Activated T-cell treated with anti-CD3 and anti-CD28 coated beads for 1 hour (primary cell): ENCODE measurements around the gene DOCK2.
"Not testable (repeated sequence)": the region's sequence is repeated elsewhere in the genome, so short reads cannot be mapped to it uniquely, and the experiment has no call there.

Experiments
- DNase-seq: peaks from one replicate; pipeline ENCODE4 v3.0.0-alpha.2; 2020; ENCODE audit warnings: low read depth

DOCK2 gene

DNA sequence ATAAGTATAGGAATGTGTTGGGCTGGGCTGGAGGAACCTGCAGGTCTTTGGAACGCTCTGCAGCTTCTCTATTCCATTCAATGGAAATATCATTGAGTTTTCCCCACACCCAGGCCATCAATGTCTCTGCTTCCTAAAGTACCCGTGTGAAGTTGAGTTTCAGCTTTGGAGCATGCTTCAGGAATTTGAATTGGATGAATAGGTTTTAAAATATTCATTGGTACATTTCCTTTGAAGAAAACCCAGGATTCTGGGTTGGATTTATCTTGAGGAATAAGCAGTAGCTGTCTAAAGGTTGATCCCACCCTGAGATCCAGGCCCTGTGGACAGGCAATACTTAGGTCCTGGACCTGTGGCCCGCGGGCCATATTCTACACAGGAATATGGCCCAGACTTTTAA lies 306.0 kb downstream of the DOCK2 start:
- no peak for DNase-seq

DNA sequence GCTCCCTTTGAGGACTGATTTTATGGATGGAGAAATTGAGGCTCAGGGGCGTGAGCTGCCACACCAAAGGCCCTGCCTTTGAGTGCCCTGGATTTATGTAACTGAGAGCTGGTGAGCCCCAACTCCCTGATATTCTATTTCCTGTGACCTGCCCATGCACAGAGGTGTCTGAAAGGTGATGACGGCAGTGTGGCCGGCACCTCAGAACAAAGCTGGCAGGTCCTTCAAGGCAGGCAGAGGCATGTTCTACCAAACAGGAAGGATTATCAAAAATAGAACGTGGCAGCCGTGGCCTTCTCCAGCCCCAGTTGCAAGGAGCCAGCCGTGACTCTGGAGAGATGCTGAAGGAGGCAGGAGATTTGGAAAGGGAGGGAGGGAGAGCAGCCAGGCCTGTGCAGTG lies 307.0 kb downstream of the DOCK2 start:
- no peak for DNase-seq

- no peak for DNase-seq
Measured at GRCh38 chr5:169944922-169945680, 308.0 kb downstream of the DOCK2 start.

DNA sequence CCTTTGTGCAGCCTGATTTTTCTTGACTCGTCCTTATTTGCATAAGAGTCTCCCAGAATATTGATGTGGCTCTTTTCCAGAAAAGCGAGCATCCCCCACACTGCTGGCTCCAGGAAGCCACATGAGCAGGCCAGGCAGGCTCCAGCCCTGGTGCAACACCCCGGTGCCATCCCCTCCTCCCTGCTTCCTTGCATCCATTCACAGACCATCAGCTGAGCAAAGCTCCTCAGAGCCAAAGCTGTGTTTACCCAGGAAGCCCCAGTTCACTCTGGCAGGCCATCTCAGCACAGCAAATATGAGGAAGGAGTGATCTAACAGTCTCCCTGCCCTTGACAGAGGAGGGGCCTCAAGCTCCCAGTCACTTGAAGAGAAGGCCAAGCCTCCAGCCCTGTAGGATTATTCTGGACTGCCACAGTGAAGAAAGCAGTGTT lies 308.8 kb downstream of the DOCK2 start:
- DNase-seq = no peak

GRCh38 chr5:169946743-169947295 lies 309.7 kb downstream of the DOCK2 start:
- no peak for DNase-seq

DNA sequence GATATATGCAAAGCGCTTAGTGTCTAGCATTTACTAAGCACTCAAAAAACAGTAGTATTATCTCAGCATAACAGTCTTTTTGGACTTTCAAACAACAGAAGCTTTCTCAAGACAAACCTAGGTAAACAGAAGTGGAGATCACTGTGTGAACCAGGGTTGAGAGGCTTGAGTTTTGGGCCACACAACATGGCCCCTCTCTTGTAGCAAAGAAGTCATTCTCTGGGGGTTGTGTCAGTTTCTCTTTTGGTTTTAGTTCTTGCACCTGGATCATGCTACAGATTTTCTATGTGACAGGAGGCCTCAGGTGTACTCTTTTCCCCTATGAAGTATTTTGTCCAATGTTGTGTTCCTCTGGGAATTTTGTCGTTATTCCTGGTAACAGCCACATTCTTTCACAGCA lies 313.3 kb downstream of the DOCK2 start:
- no peak for DNase-seq

- DNase-seq = not testable (repeated sequence)
Measured at GRCh38 chr5:169953196-169953595, 316.1 kb downstream of the DOCK2 start.

DNA sequence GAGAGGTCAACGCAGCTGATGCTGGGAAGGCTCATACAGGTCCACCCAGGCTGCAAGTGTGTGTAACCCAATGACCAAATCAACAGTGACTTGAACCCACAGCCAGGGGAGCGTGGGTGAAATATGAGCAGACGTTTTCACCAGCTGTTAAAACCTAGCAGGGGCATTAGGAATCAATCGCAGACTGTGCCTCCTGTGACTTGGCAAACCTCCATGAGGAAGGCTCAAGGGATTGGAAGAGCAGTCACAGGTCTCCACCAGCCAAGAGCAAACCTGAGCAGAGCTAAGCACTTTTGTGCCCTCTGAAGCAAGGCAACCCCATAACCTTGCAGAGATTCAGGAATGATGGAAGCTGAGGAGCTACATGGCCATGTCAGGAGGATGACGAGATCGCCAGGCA lies 317.7 kb downstream of the DOCK2 start:
- no peak for DNase-seq

GRCh38 chr5:169956126-169956525 lies 319.1 kb downstream of the DOCK2 start:
- DNase-seq = no peak

DNA sequence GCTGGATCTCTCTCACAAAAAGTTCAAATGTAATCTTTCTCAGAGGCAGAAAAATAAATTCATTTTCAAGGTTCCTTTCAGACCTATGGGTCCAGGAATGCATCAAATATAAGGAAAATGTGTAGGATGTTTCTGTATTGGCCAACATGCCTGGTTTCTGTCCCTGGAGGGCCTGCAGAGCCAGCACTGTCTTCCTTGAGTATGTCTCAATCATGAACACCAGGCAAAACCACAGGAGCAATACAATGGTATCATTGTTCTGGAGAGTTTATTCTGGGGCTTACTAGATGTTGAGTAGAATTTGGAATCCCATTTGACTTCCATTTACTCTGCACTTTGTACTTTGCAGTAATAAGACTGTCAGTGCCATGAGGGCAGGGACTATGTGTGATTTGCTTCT lies 319.7 kb downstream of the DOCK2 start:
- no peak for DNase-seq

DNA sequence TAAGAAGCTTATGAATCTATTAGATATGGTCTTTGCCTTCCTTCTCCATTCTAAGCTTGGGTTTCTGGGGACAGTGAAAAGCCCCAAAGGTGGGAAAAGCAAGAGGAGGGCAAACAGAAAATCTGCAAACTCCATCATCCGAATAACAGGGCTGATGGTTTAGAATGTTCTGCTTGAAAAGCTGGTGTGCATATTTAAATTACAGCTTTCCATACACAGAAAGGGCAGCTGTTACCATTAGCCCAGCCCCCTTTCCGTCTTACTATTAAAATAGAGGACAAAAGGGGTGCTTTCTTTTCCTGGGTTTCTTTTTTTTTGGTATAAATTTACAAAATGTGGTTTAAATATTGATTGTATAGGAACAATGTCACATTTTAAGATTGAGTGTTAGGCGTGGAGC lies 321.2 kb downstream of the DOCK2 start:
- no peak for DNase-seq

DNA sequence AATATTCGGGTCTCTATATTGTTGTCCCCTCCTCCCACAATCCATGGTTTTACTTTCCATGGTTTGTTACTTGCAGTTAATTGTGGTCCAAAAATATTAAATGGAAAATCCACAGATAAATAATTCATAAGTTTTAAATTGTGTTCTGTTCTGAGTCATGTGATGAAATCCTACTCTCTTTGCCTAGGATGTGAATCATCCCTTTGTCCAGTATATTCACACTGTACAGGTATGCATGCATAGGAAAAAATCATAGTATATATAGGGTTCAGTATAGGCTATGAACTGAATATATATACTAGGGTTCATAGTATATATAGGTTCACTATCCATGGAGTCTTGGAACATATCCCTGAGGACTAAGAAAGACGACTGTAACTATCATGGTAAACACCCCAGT lies 323.6 kb downstream of the DOCK2 start:
- no peak for DNase-seq

DNA sequence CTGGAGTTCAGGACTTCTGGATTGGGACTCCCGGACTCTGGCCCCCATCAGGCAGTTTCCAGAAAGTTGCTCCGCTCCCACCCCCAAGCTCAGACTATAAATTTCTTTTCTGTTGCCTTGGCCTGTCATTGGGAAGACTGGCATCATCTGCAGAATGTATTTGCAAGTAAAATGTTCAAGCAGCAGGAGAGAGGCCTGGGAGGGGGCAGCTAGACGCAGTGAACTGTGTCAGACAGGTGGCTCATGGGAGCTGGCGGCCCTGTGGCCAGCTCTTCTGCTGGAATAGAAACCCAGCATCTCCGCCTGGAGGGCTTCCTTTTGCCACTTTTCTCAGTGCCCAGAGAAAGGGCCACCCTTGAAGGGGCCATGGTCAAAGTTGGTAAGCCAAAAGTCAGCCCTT lies 327.2 kb downstream of the DOCK2 start:
- no peak for DNase-seq

DNA sequence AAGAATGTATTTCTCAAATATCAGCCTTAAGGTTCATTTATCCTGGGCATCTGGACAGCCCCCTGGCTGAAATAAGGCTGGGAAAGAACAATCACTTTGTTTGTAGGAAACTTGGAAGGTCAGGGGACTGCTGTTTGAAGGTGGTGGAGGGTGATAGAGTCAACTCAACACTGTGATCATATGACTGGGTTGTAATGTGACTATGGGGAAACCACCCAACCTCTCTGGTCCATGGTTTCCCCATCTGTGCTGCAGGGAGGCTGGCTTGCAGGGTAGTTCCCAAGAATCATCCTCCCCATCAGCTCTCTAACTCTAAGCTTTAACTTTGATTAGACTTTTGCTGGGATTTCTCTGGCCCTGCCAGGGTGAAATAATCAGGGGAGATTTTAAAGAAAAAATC lies 333.3 kb downstream of the DOCK2 start:
- DNase-seq = no peak

DNA sequence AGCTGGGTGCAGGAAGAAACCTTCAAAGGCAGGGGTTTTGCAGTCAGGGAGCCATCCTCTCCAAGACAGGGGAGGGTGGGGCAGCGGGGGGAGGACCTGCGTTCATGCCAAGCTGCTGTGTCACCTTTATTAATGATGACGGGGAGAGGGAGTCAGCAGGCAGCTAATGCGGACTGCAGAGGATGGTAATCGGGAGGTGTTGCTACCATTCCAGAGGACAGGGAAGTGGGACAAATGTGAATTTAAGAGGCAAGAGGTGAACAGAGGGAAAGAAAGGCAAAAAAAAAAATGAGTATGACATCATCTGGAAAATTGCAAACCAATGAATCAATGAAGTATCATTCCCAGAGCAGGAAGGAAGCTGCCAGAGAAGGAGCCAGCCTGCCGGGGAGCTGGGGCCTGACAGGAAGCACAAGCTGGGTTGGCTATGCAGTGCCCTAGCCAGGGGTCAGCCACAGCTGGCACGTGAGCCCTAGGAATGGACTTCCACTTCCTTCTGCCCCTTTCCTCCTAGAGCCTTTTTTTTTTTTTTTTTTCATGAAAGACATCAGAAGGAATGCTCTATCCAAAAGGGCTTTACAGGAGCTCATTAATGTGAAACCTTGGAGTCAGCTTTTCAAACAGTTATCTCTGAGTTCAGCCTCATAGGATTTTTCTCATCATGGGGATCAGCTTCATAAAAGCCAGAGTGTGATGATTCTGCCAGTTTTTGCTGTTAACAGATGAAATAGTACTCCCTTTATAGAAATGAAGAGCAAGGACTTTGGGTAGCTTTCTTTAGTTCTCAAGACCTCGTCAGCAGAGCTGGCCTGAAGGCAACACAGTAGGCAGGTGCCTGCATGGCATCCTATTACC lies 334.1 kb downstream of the DOCK2 start:
- DNase-seq = no peak

- no peak for DNase-seq
Measured at GRCh38 chr5:169971780-169972179, 334.7 kb downstream of the DOCK2 start.

- DNase-seq = no peak
Measured at GRCh38 chr5:169973056-169973455, 336.0 kb downstream of the DOCK2 start.

GRCh38 chr5:169974121-169974770 lies 337.2 kb downstream of the DOCK2 start:
- no peak for DNase-seq

GRCh38 chr5:169978714-169979113 lies 341.6 kb downstream of the DOCK2 start:
- DNase-seq = no peak

DNA sequence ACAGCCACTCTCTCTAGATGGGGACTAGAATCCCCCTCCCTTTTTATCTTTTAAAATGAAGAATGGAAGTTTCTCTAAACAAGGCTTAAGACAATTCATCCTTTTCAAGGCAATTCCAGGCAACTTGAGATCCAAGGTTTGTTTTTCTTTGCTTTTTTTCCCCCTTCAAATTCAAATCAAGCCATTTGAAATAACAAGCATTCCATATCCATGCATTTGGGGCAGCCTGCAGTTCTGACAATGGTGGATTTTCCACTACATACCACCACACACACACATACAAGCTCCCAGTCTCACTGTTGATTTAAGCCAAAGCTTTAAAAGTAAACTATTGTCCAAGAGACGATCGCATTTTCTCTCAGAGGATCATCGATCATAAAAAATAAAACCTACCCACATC lies 342.8 kb downstream of the DOCK2 start:
- DNase-seq = no peak

DNA sequence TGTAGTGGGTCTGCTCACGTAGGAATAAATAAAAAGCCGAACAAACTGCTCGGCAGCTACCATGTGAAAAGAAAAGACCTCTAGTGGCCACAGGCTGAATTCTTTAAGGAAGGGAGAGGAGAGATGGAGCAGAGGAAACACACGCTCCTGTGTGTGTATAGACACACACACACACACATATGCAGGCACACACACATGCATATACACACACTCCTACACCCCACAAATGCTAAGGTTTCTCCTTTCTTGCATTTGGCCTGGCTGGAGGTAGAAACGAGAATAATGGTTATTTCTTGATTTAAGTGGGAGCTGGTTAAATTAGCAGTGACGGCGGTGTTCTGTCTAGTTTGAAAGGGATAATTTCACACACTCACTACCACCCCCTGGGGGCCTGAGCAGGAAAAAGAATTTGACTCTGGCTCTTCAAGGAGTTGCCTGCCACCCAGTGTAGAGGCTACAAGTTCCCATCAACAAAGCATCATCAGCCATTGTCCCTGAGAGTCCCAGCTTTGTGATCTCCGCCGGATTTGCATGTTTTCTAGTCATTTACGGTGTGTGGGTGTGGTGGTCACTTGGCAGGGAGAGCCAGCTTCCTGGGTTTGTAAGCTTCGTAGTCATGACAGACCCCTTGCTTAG lies 343.5 kb downstream of the DOCK2 start, which contains the start of gene INSYN2B:
TSS of gene INSYN2B (minus strand) at position 78 of the 636 bp plus-strand sequence. CDS start 96,597 bp downstream, outside the sequence.
- DNase-seq = no peak

DNA sequence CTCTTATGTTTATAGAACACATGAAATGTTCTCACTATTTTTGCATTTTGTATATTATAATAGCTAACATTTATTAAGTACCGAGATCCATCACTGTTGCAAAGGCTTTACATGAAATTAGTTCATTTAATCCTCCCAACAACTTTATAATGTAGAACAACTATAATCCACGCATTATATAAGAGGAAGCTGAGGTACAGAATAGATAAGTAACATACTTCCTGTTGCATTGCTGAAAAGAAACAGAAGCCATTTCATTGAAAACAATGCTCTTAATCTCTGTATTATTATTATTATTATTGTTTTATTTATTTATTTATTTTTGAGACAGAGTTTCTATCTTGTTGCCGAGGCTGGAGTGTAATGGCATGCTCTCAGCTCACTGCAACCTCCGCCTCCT lies 351.1 kb downstream of the DOCK2 start:
- DNase-seq = no peak
